GM23338 (cell line): ENCODE results near the gene PID1.

Source experiments
- CREB1 ChIP-seq: fragments of 250-450 bp; sonication (Bioruptor Pico); IDR thresholded peaks from 2 replicates; pipeline ENCODE4 v1.5.0; 2020; ENCODE audit warnings: low read depth, mild to moderate bottlenecking, moderate library complexity
- EZH2 ChIP-seq: fragments of 200-600 bp; sonication (generic); IDR thresholded peaks from one replicate; pipeline ENCODE4 v1.8.0; 2017; ENCODE audit warnings: antibody characterized with exemption, mild to moderate bottlenecking, low read depth; ENCODE audit not compliant: unreplicated experiment
- EZH2phosphoT487 ChIP-seq: fragments of 200-600 bp; sonication (generic); IDR thresholded peaks from one replicate; pipeline ENCODE4 v1.8.1; 2018; ENCODE audit warnings: antibody characterized with exemption; ENCODE audit not compliant: unreplicated experiment
- JUNB ChIP-seq: IDR thresholded peaks from one replicate; pipeline ENCODE4 v1.6.1; 2016; ENCODE audit warnings: antibody characterized with exemption; ENCODE audit not compliant: unreplicated experiment
- NANOG ChIP-seq: IDR thresholded peaks from 2 replicates; pipeline ENCODE4 v1.6.1; 2016; ENCODE audit warnings: antibody characterized with exemption, borderline replicate concordance
- POLR2AphosphoS5 ChIP-seq: IDR thresholded peaks from 2 replicates; pipeline ENCODE4 v1.6.1; 2016; ENCODE audit warnings: antibody characterized with exemption, low read depth
- STAT1 ChIP-seq: IDR thresholded peaks from one replicate; pipeline ENCODE4 v1.6.1; 2016; ENCODE audit warnings: antibody characterized with exemption; ENCODE audit not compliant: unreplicated experiment
- ZNF114 ChIP-seq: fragments of 250-450 bp; sonication (Bioruptor Pico); IDR thresholded peaks from 2 replicates; pipeline ENCODE4 v1.5.0; 2020; ENCODE audit warnings: mild to moderate bottlenecking, moderate library complexity
- ZNF331 ChIP-seq: fragments of 250-450 bp; sonication (Bioruptor Pico); IDR thresholded peaks from 2 replicates; pipeline ENCODE4 v1.5.0; 2020; ENCODE audit warnings: low read depth, mild to moderate bottlenecking, moderate library complexity
- TF ChIP-seq, protein P1 (sequence below), 2 experiments: fragments of 200-600 bp in 1 of 2; sonication (generic) in 1 of 2; conservative IDR thresholded peaks; 2 replicates each; pipeline versions ENCODE4 v1.5.1 to v1.6.1; 2016 to 2017; ENCODE audit warnings: antibody characterized with exemption in 2 of 2, low read depth in 2 of 2, mild to moderate bottlenecking in 2 of 2, moderate library complexity in 1 of 2
- TF ChIP-seq, protein P2 (sequence below): IDR thresholded peaks from one replicate; pipeline ENCODE4 v1.6.1; 2018; ENCODE audit warnings: antibody characterized with exemption; ENCODE audit not compliant: unreplicated experiment
- TF ChIP-seq, protein P3 (sequence below): IDR thresholded peaks from 2 replicates; pipeline ENCODE4 v1.6.1; 2016; ENCODE audit warnings: antibody characterized with exemption
- TF ChIP-seq, protein P4 (sequence below): fragments of 250-450 bp; sonication (Bioruptor Pico); IDR thresholded peaks from 2 replicates; pipeline ENCODE4 v1.5.0; 2020; ENCODE audit warnings: mild to moderate bottlenecking, moderate library complexity

DNA sequence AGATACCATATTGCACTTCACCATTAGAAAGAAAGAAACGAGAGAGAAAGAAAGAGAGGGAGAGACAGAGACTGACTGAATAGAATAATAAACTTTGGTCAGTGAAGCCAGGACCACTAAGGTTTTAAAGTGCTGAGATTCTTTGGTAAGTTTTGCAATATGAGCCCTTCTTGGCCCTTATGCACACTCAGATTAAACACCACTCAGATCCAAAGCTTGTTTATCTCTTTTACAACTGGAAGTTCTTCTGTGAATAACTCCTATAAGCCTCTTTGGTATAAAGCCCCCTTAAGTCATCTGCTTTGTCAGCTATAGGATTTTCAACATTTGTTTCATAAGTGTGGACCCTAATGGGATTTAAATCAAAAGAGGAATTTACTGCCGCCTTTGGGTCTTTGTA is 40.8 kb downstream of the PID1 start:
- TF ChIP-seq, protein P1, sequence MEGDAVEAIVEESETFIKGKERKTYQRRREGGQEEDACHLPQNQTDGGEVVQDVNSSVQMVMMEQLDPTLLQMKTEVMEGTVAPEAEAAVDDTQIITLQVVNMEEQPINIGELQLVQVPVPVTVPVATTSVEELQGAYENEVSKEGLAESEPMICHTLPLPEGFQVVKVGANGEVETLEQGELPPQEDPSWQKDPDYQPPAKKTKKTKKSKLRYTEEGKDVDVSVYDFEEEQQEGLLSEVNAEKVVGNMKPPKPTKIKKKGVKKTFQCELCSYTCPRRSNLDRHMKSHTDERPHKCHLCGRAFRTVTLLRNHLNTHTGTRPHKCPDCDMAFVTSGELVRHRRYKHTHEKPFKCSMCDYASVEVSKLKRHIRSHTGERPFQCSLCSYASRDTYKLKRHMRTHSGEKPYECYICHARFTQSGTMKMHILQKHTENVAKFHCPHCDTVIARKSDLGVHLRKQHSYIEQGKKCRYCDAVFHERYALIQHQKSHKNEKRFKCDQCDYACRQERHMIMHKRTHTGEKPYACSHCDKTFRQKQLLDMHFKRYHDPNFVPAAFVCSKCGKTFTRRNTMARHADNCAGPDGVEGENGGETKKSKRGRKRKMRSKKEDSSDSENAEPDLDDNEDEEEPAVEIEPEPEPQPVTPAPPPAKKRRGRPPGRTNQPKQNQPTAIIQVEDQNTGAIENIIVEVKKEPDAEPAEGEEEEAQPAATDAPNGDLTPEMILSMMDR (conservative IDR thresholded peaks at IDR 0.05; ENCODE audit: low read depth in 2 of 2) = no peak
- TF ChIP-seq EZH2phosphoT487 (no peak), CREB1 (CRISPR knock-in tag) (no peak), EZH2 (no peak), POLR2AphosphoS5 (no peak), ZNF331 (CRISPR knock-in tag) (no peak), NANOG (no peak), JUNB (no peak), ZNF114 (no peak), STAT1 (no peak)
- TF ChIP-seq, protein P2, sequence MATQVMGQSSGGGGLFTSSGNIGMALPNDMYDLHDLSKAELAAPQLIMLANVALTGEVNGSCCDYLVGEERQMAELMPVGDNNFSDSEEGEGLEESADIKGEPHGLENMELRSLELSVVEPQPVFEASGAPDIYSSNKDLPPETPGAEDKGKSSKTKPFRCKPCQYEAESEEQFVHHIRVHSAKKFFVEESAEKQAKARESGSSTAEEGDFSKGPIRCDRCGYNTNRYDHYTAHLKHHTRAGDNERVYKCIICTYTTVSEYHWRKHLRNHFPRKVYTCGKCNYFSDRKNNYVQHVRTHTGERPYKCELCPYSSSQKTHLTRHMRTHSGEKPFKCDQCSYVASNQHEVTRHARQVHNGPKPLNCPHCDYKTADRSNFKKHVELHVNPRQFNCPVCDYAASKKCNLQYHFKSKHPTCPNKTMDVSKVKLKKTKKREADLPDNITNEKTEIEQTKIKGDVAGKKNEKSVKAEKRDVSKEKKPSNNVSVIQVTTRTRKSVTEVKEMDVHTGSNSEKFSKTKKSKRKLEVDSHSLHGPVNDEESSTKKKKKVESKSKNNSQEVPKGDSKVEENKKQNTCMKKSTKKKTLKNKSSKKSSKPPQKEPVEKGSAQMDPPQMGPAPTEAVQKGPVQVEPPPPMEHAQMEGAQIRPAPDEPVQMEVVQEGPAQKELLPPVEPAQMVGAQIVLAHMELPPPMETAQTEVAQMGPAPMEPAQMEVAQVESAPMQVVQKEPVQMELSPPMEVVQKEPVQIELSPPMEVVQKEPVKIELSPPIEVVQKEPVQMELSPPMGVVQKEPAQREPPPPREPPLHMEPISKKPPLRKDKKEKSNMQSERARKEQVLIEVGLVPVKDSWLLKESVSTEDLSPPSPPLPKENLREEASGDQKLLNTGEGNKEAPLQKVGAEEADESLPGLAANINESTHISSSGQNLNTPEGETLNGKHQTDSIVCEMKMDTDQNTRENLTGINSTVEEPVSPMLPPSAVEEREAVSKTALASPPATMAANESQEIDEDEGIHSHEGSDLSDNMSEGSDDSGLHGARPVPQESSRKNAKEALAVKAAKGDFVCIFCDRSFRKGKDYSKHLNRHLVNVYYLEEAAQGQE = no peak
- TF ChIP-seq, protein P3, sequence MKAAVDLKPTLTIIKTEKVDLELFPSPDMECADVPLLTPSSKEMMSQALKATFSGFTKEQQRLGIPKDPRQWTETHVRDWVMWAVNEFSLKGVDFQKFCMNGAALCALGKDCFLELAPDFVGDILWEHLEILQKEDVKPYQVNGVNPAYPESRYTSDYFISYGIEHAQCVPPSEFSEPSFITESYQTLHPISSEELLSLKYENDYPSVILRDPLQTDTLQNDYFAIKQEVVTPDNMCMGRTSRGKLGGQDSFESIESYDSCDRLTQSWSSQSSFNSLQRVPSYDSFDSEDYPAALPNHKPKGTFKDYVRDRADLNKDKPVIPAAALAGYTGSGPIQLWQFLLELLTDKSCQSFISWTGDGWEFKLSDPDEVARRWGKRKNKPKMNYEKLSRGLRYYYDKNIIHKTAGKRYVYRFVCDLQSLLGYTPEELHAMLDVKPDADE = no peak
- TF ChIP-seq, protein P4, sequence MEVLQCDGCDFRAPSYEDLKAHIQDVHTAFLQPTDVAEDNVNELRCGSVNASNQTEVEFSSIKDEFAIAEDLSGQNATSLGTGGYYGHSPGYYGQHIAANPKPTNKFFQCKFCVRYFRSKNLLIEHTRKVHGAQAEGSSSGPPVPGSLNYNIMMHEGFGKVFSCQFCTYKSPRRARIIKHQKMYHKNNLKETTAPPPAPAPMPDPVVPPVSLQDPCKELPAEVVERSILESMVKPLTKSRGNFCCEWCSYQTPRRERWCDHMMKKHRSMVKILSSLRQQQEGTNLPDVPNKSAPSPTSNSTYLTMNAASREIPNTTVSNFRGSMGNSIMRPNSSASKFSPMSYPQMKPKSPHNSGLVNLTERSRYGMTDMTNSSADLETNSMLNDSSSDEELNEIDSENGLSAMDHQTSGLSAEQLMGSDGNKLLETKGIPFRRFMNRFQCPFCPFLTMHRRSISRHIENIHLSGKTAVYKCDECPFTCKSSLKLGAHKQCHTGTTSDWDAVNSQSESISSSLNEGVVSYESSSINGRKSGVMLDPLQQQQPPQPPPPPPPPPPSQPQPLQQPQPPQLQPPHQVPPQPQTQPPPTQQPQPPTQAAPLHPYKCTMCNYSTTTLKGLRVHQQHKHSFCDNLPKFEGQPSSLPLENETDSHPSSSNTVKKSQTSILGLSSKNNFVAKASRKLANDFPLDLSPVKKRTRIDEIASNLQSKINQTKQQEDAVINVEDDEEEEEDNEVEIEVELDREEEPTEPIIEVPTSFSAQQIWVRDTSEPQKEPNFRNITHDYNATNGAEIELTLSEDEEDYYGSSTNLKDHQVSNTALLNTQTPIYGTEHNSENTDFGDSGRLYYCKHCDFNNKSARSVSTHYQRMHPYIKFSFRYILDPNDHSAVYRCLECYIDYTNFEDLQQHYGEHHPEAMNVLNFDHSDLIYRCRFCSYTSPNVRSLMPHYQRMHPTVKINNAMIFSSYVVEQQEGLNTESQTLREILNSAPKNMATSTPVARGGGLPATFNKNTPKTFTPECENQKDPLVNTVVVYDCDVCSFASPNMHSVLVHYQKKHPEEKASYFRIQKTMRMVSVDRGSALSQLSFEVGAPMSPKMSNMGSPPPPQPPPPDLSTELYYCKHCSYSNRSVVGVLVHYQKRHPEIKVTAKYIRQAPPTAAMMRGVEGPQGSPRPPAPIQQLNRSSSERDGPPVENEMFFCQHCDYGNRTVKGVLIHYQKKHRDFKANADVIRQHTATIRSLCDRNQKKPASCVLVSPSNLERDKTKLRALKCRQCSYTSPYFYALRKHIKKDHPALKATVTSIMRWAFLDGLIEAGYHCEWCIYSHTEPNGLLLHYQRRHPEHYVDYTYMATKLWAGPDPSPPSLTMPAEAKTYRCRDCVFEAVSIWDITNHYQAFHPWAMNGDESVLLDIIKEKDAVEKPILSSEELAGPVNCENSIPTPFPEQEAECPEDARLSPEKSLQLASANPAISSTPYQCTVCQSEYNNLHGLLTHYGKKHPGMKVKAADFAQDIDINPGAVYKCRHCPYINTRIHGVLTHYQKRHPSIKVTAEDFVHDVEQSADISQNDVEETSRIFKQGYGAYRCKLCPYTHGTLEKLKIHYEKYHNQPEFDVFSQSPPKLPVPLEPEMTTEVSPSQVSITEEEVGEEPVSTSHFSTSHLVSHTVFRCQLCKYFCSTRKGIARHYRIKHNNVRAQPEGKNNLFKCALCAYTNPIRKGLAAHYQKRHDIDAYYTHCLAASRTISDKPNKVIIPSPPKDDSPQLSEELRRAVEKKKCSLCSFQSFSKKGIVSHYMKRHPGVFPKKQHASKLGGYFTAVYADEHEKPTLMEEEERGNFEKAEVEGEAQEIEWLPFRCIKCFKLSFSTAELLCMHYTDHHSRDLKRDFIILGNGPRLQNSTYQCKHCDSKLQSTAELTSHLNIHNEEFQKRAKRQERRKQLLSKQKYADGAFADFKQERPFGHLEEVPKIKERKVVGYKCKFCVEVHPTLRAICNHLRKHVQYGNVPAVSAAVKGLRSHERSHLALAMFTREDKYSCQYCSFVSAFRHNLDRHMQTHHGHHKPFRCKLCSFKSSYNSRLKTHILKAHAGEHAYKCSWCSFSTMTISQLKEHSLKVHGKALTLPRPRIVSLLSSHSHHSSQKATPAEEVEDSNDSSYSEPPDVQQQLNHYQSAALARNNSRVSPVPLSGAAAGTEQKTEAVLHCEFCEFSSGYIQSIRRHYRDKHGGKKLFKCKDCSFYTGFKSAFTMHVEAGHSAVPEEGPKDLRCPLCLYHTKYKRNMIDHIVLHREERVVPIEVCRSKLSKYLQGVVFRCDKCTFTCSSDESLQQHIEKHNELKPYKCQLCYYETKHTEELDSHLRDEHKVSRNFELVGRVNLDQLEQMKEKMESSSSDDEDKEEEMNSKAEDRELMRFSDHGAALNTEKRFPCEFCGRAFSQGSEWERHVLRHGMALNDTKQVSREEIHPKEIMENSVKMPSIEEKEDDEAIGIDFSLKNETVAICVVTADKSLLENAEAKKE (CRISPR knock-in tag) = no peak
